Astrocyte of the spinal cord (primary cell): ENCODE measurements around the gene EMC1.
A peak's percentile ranks its signal among the peaks of the same experiment; 100 is the strongest.
"Not testable (repeated sequence)": the region's sequence is repeated elsewhere in the genome, so short reads cannot be mapped to it uniquely, and the experiment has no call there.

Experiments used
- DNase-seq: peaks from one replicate; pipeline ENCODE4 v3.0.0; 2011; ENCODE audit warnings: low read depth, low spot score
- H3K4me3 ChIP-seq: 2 replicates; pipeline ENCODE4 v1.5.1; 2011; ENCODE audit warnings: low read depth, mild to moderate bottlenecking, low read length, moderate library complexity
- CTCF ChIP-seq: IDR thresholded peaks from 2 replicates; pipeline ENCODE4 v1.5.1; 2012; ENCODE audit warnings: low read depth, mild to moderate bottlenecking, low read length, inconsistent platforms
- in situ Hi-C: cut with HindIII; loops from 2 replicates; pipeline ENCODE4 v1.10.0; 2017; ENCODE audit warnings: low sequenced_read_pairs

EMC1 gene

GRCh38 chr1:19269427-19270342 lies 18.4 kb upstream of the EMC1 start:
- DNase-seq, H3K4me3 ChIP-seq, in situ Hi-C loops: not testable (repeated sequence)
- TF ChIP-seq CTCF: peak; percentile 11

- H3K4me3 ChIP-seq: no peak overlapping the region
- no peak for DNase-seq
- in situ Hi-C loops: no loop called here
- no peak for TF ChIP-seq CTCF
Measured at GRCh38 chr1:19268445-19268844, 17.1 kb upstream of the EMC1 start.

- in situ Hi-C loops: no loop called here
- H3K4me3 ChIP-seq: no peak overlapping the region
- TF ChIP-seq CTCF: no peak
- DNase-seq: no peak
Measured at GRCh38 chr1:19262744-19263143, 11.4 kb upstream of the EMC1 start.

- no peak overlapping the region for H3K4me3 ChIP-seq
- DNase-seq: no peak
- TF ChIP-seq CTCF: no peak
- in situ Hi-C loops: no loop called here
Measured at GRCh38 chr1:19262047-19262446, 10.7 kb upstream of the EMC1 start.

GRCh38 chr1:19260211-19261138 lies 9.2 kb upstream of the EMC1 start:
- no peak overlapping the region for H3K4me3 ChIP-seq
- TF ChIP-seq CTCF: no peak
- in situ Hi-C loops: no loop called here
- peak; percentile 90 for DNase-seq

- in situ Hi-C loops: no loop called here
- no peak overlapping the region for H3K4me3 ChIP-seq
- TF ChIP-seq CTCF: no peak
- no peak for DNase-seq
Measured at GRCh38 chr1:19258353-19258752, 7.0 kb upstream of the EMC1 start.
